ACC112 (cell line): Measurements from ENCODE around the gene CCDC13.

Experiments
- H2AFZ ChIP-seq: fragments of 200-600 bp; sonication (generic); one replicate; pipeline ENCODE4 v1.6.0; 2017; ENCODE audit warnings: antibody characterized with exemption, low read length; ENCODE audit not compliant: unreplicated experiment
- H3K27ac ChIP-seq: fragments of 200-600 bp; sonication (generic); 2 replicates; pipeline ENCODE4 v1.5.1; 2014; ENCODE audit warnings: low read depth, mild to moderate bottlenecking, antibody characterized with exemption, low read length, moderate library complexity
- H3K27me3 ChIP-seq: fragments of 200-600 bp; sonication (generic); 2 replicates; pipeline ENCODE4 v1.6.1; 2014; ENCODE audit warnings: mild to moderate bottlenecking, antibody characterized with exemption, low read length, moderate library complexity, mixed read lengths; ENCODE audit not compliant: insufficient read depth
- H3K36me3 ChIP-seq: fragments of 200-600 bp; sonication (generic); 2 replicates; pipeline ENCODE4 v1.6.1; 2016; ENCODE audit warnings: mild to moderate bottlenecking, antibody characterized with exemption, low read length, moderate library complexity, mixed read lengths; ENCODE audit not compliant: insufficient read depth
- H3K4me1 ChIP-seq: fragments of 200-600 bp; sonication (generic); one replicate; pipeline ENCODE4 v1.6.1; 2016; ENCODE audit warnings: low read length, mixed read lengths; ENCODE audit not compliant: insufficient read depth, unreplicated experiment, control insufficient read depth
- H3K4me3 ChIP-seq: fragments of 200-600 bp; sonication (generic); 2 replicates; pipeline ENCODE4 v1.5.1; 2014; ENCODE audit warnings: mild to moderate bottlenecking, low read depth, low read length
- H3K79me2 ChIP-seq: fragments of 200-600 bp; sonication (generic); one replicate; pipeline ENCODE4 v1.6.0; 2016; ENCODE audit warnings: low read length; ENCODE audit not compliant: control insufficient read depth, unreplicated experiment, insufficient read depth

Gene CCDC13

DNA sequence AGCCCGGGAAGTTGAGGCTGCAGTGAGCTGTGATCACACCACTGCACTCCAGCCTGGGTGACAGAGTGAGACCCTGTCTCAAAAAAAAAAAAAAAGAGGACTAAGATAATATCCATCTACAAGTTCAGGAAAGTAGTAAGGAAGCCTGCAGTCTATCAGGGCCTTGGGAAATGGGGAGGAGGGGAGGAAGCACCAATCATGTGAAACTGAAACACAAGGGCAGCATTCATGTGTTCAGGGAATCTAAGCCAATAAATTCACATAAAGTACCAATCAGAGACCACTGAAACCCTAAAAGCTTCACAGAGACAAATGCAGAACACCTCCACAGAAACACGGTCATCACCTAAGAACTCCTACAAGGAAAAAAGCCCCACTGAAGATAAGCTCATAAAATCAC is 47.6 kb downstream of the CCDC13 start:
- no peak overlapping the region for H2AFZ ChIP-seq
- H3K4me1 ChIP-seq: no peaks in the 10 kb centered on the region
- H3K79me2 ChIP-seq: no peaks in the 10 kb centered on the region
- peaks cover 22% of the 10 kb centered on the region for H3K27me3 ChIP-seq
- no peak overlapping the region for H3K27ac ChIP-seq
- H3K4me3 ChIP-seq: no peak overlapping the region
- no peaks in the 10 kb centered on the region for H3K36me3 ChIP-seq

DNA sequence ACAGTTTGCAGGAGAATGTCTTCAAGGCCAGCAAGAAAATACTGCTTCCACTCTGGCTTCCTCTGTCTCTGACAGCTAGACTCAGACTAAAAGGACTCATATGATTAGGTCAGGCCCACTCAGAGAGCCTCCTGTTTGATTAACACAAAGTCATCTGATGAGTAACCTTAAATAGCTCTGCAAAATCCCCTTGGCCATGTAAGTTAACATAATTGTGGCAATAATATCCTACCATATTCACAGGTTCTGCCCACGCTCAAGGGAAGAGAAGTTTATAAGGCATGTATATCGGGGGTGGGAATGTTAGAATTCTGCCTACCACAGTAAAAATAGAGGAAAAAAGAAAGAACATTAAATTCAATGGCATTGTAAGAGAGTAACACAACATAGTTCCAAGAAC is 49.8 kb downstream of the CCDC13 start:
- Histone ChIP-seq H3K4me3 (no peak overlapping the region), H3K4me1 (no peaks in the 10 kb centered on the region), H3K27ac (no peak overlapping the region), H3K79me2 (no peaks in the 10 kb centered on the region), H3K27me3 (peaks cover 16% of the 10 kb centered on the region), H3K36me3 (no peaks in the 10 kb centered on the region), H2AFZ (no peak overlapping the region)
